NK-92 (cell line): ENCODE results near the gene RASSF4.

Experiments
- DNase-seq: peaks from one replicate; lab custom pipeline; 2025; ENCODE audit not compliant: unreplicated experiment; lab: John Stamatoyannopoulos, UW

The RASSF4 gene

GRCh38 chr10:44986179-44986578, 26.6 kb downstream of the RASSF4 start:
- DNase-seq: no peak

DNA sequence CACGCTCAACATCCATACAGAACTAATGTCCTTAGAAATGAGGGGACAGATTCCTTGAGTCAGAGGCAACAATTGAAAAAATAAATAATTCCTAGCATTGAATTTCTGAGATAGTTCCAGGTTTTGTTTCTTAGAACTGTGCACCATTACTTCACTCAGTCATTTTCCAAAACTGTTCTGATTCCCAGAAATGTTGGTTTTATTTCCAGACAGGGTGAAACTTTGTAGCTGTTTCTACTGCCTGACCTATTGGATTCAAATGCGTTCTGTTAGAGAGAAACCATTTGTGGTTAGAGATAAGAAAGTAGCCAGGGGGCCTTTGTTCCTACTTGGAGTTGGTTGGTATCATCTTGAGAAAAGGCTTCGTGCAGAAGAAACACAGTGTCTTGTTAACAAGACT, 27.1 kb downstream of the RASSF4 start:
- DNase-seq: no peak

GRCh38 chr10:44988957-44989585, 29.5 kb downstream of the RASSF4 start:
- no peak for DNase-seq

GRCh38 chr10:44989597-44990301, 30.1 kb downstream of the RASSF4 start:
- no peak for DNase-seq

- DNase-seq: no peak
Measured at GRCh38 chr10:44990302-44990655, 30.7 kb downstream of the RASSF4 start.

GRCh38 chr10:44990965-44991364, 31.4 kb downstream of the RASSF4 start:
- no peak for DNase-seq

DNA sequence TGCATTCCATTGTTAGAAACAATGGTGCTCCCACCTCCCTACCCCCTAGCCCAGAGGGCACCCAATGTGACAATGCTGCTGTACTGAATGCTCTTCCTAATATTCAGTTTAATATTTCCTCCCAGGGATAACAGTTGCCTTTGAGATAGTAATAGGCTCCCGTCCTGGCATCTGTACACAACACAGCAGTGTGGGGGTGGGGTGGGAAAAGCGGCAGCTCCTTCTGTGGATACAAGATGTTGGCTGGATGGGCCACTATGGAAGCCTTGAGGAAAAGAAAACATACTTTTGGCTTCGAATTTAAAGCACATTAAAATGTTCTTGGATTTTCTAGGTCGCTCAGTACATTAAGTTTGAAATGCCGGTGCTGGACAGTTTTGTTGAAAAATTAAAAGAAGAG, 32.0 kb downstream of the RASSF4 start:
- no peak for DNase-seq

GRCh38 chr10:44992070-44992731, 32.6 kb downstream of the RASSF4 start:
- no peak for DNase-seq

- no peak for DNase-seq
Measured at GRCh38 chr10:44992732-44993225, 33.2 kb downstream of the RASSF4 start.

DNA sequence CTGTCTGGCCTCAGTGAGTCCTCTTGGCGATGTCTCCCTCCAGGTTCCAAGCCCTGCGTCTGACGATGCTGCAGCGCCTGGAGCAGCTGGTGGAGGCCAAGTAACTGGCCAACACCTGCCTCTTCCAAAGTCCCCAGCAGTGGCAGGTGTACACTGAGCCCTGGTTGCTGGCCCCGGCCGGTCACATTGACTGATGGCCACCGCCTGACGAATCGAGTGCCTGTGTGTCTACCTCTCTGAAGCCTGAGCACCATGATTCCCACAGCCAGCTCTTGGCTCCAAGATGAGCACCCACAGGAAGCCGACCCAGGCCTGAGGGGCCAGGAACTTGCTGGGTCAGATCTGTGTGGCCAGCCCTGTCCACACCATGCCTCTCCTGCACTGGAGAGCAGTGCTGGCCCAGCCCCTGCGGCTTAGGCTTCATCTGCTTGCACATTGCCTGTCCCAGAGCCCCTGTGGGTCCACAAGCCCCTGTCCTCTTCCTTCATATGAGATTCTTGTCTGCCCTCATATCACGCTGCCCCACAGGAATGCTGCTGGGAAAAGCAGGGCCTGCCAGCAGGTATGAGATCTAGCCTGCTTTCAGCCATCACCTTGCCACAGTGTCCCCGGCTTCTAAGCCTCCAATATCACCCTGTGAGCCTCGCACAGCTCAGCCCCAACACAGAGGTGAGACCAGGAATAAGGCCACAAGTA, 33.8 kb downstream of the RASSF4 start:
- no peak for DNase-seq

DNA sequence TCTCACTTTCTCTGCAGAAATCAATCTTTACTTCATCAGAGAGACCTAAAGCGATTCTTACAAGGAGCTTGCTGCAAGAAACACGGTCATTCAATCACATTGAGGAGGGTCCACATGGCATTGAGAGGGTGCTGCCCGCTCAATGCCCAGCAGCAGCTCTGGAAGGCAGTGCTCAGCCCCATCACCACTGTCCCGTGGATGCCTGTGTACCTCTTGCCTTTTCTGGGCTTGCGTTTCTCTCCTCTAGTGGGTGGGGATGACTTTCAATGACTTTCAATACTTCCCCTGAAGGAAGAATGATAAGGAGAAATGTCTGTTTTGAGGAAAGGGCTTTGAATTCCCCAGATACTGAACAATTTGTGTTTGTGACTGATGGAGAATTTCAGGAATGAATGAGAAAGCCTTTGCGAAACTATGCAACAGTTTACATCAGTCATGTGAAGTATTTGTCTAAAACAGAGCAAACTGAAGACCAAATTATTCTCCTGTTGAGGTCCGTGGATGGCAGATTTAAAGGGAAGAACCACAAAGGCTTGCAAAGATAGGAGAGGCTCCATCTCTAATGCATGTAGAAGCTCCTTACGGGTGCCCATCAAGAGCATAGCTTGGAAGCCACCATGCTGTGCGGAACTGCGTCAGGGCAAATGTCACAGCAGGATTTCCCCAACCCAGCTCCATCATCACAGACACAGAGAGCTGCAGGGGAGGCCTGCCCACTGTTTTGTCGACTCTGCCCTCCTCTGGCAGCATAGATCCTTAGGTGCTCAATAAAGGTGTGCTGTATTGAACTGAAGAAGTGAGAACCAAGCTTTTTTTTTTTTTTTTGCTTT, 34.5 kb downstream of the RASSF4 start:
- DNase-seq: no peak

DNA sequence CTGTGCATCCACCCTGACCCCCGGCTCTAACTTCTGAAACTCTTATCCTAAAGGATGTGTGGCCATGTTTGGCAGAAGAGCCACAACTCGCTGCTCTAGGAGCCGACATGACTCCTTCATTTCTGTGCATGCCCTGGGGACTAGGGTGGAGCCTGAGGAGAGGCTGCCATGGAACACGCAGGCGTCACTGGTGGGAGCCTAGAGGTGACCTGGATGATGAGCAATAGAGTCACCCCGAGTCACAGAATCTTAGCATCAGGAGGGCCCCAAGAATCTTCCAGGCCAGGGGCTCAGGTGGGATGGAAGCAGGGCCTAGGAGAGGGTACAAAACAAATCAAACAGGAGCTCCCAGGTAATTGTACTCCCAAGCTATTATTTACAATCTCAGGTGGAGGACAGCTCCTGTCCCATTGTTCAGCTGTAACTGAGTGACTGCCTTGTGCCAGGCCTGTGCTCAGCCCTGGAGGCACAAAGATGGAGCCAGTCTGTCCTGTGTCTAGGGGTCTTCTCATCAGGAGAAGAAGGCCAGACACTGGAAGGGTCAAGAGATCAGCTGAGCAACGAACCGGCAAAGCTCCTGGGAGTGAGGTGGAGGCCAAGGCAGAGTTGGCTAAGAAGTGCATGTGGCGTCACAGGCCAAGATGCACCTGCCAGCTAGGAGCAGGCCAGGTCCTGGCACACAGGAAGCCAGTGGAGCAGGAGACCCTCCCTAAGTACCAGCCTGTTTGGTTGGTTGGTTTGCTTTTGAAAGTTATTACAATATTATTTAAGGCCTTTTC, 35.3 kb downstream of the RASSF4 start:
- no peak for DNase-seq

DNA sequence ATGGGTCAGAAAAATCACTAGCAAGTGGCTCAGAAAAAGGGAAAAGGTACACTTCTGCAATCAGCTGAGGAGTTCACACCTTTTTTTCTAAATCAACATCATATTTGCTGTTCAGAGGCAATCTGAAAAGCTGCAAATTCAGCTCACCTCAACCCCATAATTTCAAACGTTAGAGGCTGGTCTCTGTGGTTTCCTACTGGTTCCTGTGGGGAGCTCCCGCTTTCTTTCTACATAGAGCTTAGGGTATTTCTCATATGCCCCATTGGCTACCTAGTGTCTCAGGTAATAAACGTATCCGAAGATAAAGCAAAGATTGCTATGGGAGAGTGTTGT, 35.9 kb downstream of the RASSF4 start:
- DNase-seq: no peak

DNA sequence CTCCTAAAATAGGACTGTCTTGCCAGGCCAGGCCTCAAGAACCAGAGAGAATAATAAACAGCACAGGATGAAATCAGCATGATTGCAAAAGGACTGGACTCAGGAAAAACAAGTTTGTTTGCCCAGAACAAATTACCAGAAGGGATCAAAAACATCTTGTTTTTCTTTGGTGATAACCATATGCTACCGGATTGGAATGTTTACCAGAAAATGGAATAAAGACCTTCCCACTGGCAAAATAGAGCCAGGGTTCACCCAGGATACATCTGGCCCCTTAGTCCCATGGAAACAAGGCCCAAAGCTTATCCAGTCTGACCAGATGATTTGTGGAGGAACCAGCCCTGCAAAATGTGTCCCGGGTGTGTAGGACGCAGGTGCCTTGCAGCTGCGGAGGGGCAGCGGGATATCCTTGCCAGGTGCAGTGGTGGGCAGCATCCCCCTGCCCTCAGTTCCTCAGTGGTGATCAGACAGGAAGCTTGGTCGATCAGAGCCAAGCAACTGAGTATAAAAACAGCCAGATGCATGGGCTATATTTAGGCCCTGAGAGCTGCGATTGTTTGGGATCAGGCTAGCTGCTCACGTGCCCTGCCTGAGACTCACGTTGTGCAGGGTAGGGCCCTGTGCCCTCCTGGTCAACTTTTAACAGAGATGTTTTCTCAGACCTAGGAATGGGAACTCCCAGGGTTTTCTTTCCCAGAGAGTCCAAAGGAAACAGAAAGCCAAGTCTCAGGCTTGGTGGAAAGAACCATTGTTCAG, 36.5 kb downstream of the RASSF4 start:
- no peak for DNase-seq

GRCh38 chr10:44997105-44997748, 37.6 kb downstream of the RASSF4 start:
- no peak for DNase-seq

DNA sequence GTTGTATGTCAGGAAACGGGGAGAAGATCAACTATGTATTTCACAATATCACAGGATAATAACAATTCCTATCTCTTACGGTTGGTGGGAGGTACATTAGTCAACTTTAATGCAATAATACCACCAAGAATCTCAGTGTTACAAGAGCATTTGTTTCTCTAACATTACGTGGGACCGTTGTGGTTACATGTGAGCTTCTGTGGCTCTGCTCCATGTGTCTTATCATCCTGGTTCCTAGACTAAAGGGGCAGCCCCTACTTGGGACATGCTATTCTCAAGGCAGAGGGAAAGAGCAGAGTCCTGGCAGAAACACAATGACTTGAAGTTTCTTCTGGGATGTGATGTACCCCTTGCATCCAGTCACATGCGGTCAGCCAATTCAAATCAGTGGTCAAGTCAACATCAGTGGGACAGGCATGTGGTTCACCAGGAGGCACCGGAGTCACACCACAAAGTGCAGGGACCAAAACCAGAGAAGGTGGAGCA, 38.6 kb downstream of the RASSF4 start:
- no peak for DNase-seq

DNA sequence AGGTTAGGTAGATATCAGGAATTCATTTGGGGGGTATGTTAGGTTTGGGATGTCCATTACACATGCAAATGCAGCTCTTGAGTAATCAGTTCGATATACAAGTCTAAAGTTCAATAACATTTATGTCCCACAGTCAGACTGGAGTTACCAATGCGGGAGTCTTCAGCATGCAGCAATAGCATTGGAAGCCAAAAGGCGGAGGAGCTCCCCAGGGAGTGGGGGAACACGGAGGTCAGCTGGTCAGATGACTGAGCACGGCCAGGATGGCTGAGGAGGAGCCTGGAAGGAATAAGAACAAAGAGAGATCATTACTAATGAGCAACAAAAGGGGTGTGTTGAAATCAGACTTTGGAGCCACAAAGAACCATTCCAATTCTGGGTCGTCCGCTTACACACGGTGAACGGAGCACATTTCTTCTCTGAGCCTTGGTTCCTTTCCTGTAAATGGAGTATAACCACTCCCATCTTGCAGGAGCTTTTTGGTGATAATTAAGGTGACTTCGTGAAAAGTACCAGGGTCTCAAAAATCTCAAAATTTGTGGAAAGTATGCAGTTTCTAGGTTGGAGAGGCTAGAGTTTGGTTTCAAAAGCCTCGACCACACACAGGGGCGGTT, 40.6 kb downstream of the RASSF4 start:
- DNase-seq: no peak

DNA sequence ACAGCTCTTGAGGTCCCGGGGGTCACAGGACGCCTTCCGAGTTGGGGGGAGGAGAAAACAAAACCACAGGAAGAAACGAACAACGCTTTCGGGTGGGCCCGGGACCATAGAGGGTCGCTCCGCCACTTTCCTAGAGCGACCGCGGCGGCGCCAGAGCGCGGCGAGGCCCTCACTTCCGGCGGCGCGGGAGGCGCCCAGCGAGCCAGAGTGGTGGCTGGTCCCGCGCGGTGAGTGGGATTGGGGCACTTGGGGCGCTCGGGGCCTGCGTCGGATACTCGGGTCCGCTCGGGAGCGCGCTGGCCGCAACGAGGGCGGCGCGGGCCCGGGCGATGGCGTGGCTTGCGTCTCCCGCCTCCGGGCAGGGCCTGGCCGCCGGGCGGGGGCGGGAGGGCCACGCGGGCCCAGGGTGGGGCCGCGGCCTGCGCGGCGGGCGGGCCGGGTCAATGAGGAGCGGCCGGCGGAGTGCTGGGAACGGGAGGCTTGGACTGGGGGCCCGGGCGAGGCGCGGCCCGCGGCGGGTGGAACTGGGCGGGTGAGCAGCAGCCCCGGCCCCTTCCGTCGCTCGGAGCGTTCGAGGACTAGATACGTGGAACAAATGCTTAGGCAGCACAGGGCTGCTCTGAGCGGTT, 41.3 kb downstream of the RASSF4 start, which contains the start of gene ZNF22:
ZNF22 (plus strand) TSS at position 172 of the 629 bp plus-strand sequence. CDS start 2,446 bp downstream, outside the sequence.
- no peak for DNase-seq
